ENCODE results near the gene FZD1. TPM values are rescaled to one million over a fixed set of nuclear protein-coding genes. Genes with fewer than 3 reads are reported as not detected.

The FZD1 gene
- polyA plus RNA-seq, 1 donor from 2014 or later = 2.9 TPM

GRCh38 chr7:91292506-91292905 lies 28.3 kb downstream of the FZD1 start:
- Histone ChIP-seq H3K4me3 (ENCODE audit: low read length) (no peak overlapping the region), H3K9me3 (ENCODE audit: low read length) (no peaks in the 10 kb centered on the region), H3K36me3 (ENCODE audit: insufficient read depth, low read length) (no peaks in the 10 kb centered on the region), H3K9me2 (ENCODE audit: insufficient read depth, low read length) (no peaks in the 10 kb centered on the region), H2AFZ (ENCODE audit: low read depth, low read length) (no peak overlapping the region), H4K20me1 (ENCODE audit: insufficient read depth) (no peaks in the 10 kb centered on the region), H3K9ac (ENCODE audit: low read length) (no peak overlapping the region), H3F3A (ENCODE audit: insufficient read depth, low read length, poor library complexity, severe bottlenecking) (no peaks in the 10 kb centered on the region), H3K4me2 (ENCODE audit: low read length) (no peak overlapping the region), H3K79me2 (replicated peaks; ENCODE audit: insufficient read depth, low read length) (no peaks in the 10 kb centered on the region), H3K27ac (ENCODE audit: low read length) (no peak overlapping the region), H3K27me3 (ENCODE audit: insufficient read depth, low read depth, low read length) (no peaks in the 10 kb centered on the region)
- TF ChIP-seq CTCF (IDR thresholded peaks at IDR 0.05; ENCODE audit: poor library complexity, severe bottlenecking) (no peak), SMC3 (conservative IDR thresholded peaks at IDR 0.05; ENCODE audit: poor library complexity) (no peak), RAD21 (conservative IDR thresholded peaks at IDR 0.05) (no peak), EP300 (conservative IDR thresholded peaks at IDR 0.05; ENCODE audit: poor library complexity, severe bottlenecking) (no peak), TAF1 (IDR thresholded peaks at IDR 0.05; ENCODE audit: low read depth) (no peak), REST (IDR thresholded peaks at IDR 0.05; ENCODE audit: borderline replicate concordance) (no peak), EZH2 (IDR thresholded peaks at IDR 0.05; ENCODE audit: borderline replicate concordance, insufficient read depth, low read length, poor library complexity, severe bottlenecking) (no peak), MXI1 (conservative IDR thresholded peaks at IDR 0.05; ENCODE audit: poor library complexity, severe bottlenecking) (no peak), POLR2AphosphoS5 (IDR thresholded peaks at IDR 0.05) (no peak)

GRCh38 chr7:91293136-91293535 lies 28.9 kb downstream of the FZD1 start:
- Histone ChIP-seq H2AFZ (ENCODE audit: low read depth, low read length) (no peak overlapping the region), H3K4me2 (ENCODE audit: low read length) (no peak overlapping the region), H3F3A (ENCODE audit: insufficient read depth, low read length, poor library complexity, severe bottlenecking) (no peaks in the 10 kb centered on the region), H3K9me2 (ENCODE audit: insufficient read depth, low read length) (no peaks in the 10 kb centered on the region), H4K20me1 (ENCODE audit: insufficient read depth) (no peaks in the 10 kb centered on the region), H3K9me3 (ENCODE audit: low read length) (no peaks in the 10 kb centered on the region), H3K27me3 (ENCODE audit: insufficient read depth, low read depth, low read length) (no peaks in the 10 kb centered on the region), H3K9ac (ENCODE audit: low read length) (no peak overlapping the region), H3K36me3 (ENCODE audit: insufficient read depth, low read length) (no peaks in the 10 kb centered on the region), H3K27ac (ENCODE audit: low read length) (no peak overlapping the region), H3K4me3 (ENCODE audit: low read length) (no peak overlapping the region), H3K79me2 (replicated peaks; ENCODE audit: insufficient read depth, low read length) (no peaks in the 10 kb centered on the region)
- TF ChIP-seq EP300 (conservative IDR thresholded peaks at IDR 0.05; ENCODE audit: poor library complexity, severe bottlenecking) (no peak), EZH2 (IDR thresholded peaks at IDR 0.05; ENCODE audit: borderline replicate concordance, insufficient read depth, low read length, poor library complexity, severe bottlenecking) (no peak), RAD21 (conservative IDR thresholded peaks at IDR 0.05) (no peak), MXI1 (conservative IDR thresholded peaks at IDR 0.05; ENCODE audit: poor library complexity, severe bottlenecking) (no peak), CTCF (IDR thresholded peaks at IDR 0.05; ENCODE audit: poor library complexity, severe bottlenecking) (no peak), TAF1 (IDR thresholded peaks at IDR 0.05; ENCODE audit: low read depth) (no peak), REST (IDR thresholded peaks at IDR 0.05; ENCODE audit: borderline replicate concordance) (no peak), POLR2AphosphoS5 (IDR thresholded peaks at IDR 0.05) (no peak), SMC3 (conservative IDR thresholded peaks at IDR 0.05; ENCODE audit: poor library complexity) (no peak)

Data from neural cell (in vitro differentiated cells).